Measurements from ENCODE around the gene C9orf57.
A peak's percentile ranks its signal among the peaks of the same experiment; 100 is the strongest.
"Not testable (repeated sequence)": the region's sequence is repeated elsewhere in the genome, so short reads cannot be mapped to it uniquely, and the experiment has no call there.

Gene C9orf57, protein sequence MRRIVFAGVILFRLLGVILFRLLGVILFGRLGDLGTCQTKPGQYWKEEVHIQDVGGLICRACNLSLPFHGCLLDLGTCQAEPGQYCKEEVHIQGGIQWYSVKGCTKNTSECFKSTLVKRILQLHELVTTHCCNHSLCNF

DNA sequence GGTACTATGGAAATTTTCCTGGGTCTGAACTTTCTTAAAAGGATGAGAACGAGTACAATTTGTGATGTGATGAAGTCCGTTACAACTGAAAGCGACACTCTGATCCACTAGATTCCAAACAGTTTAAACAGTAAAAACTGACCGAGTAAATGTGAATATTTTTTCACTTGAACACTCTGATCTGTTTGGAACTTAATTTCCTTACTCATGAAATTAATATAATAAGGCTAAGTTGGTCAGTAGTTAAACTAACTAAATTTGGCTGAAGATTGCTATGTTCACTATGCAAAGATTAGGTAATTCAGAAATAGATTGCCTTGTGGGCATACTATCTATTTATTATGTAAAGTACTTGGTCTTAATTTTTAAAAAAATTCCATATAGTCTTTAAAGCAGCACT, at the start of gene C9orf57:
TSS of gene C9orf57 (minus strand) at position 101 of the 400 bp plus-strand sequence. CDS start 1,282 bp downstream, outside the sequence.
- no peak for DNase-seq (ENCODE audit: low read depth)

DNA sequence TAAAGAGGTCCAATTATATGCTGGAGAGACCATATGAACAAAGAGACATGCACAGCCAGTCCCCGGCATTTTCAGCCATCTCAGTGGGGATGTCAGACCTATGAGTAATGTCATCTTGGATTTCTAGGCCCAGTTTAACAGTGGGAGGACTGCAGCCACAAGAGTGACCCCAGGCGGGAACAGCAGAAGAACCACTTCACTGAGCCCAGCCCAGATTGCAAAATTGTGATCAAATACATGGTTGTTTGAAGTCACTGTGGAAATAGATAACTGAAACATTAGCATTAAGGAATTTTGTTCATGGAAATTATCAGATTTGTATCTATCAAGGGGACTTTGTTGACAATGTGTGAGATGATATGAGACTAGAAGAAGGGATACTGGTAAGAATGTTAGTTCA, 42.1 kb upstream of the C9orf57 start:
- DNase-seq (ENCODE audit: low read depth): no peak

DNA sequence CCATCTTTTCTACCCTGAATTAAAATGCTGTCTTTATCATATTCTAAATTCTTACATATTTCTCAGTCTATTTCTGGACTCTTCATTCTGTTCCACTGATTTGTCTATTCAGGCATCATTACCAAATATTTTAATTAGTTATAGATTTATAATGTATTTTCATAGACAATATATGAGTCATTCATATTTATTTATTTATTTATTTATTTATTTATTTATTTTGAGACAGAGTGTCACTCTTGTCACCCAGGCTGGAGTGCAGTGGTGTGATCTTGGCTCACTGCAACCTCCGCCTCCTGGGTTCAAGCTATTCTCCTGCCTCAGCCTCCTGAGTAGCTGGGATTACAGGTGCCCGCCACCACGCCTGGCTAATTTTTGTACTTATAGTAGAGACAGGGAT, 35.1 kb upstream of the C9orf57 start:
- not testable (repeated sequence) for DNase-seq (ENCODE audit: low read depth)

DNA sequence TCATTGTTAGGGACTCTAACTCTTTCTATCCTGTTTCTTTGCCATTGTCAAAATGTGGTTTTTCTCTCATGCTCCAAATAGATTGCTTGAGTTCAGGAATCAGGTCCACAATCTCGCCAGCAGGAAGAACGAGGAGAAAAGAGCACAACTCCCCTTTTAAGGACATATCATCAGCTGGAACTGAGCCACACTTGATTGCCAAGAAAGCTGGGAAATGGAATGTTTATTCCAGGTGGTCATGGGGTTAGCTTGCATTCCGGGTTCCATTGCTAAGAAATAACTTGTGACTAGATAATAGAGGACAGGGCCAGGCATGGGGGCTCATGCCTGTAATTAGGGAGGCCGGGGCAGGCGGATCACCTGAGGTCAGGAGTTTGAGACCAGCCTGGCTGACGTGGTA, 32.4 kb upstream of the C9orf57 start:
- no peak for DNase-seq (ENCODE audit: low read depth)

DNA sequence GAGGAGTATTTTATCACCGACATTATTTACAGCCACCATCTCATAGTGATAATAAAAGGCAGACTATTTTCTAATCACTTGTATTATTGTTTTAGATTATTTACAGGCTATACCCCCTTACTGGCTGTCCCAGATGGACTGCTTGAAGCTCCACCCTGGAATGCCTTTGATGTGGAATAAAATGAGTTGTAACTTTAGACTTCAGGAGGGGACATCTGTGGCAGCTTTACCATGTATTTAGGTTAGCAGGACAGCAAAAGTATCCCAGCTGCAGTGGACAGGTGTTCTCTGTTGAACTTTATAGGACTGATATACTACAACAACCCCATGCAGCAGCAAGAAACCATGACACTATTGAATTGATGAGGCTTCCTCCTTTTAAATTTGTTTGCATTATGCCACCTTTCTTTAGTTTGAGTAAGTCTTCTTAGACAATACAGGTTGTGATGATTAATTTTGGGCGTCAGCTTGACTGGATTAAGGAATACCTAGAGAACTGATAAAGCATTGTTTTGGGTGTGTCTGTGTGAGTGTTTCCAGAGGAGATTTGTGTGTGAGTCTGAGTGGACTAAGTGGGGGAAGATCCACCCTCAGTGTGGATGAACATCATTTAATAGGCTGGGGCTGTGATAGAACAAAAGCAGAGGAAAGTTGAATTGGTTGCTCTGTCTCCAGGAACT, 29.2 kb upstream of the C9orf57 start:
- no peak for DNase-seq (ENCODE audit: low read depth)

DNA sequence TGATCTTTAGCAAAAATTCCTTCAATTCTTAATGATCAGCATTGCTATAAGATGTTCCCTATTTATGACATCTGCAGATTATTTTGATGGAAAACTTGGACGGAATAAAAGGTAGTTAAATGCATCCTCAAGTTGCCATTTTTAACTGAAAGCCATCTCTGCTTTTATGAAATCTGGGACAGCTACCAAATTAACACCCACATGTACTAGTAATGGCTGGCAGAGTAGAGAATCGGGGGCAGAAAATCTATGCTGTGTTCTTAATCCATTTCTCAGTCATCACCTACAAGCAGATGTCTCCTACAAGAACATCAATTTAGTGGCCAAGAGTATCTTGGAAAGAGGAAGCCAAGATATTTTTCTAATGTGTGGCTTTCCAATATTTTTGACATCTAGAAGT, 22.1 kb upstream of the C9orf57 start:
- no peak for DNase-seq (ENCODE audit: low read depth)

DNA sequence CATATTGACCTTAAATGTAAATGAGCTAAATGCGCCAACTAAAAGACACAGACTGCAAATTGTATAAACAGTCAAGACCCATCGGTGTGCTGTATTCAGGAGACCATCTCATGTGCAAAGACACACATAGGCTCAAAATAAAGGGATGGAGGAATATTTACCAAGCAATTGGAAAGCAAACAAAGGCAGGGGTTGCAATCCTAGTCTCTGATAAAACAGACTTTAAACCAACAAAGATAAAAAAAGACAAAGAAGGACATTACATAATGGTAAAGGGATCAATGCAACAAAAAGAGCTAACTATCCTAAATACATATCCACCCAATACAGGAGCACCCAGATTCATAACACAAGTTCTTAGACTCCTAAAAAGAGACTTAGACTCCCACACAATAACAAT, 14.3 kb upstream of the C9orf57 start:
- not testable (repeated sequence) for DNase-seq (ENCODE audit: low read depth)

DNA sequence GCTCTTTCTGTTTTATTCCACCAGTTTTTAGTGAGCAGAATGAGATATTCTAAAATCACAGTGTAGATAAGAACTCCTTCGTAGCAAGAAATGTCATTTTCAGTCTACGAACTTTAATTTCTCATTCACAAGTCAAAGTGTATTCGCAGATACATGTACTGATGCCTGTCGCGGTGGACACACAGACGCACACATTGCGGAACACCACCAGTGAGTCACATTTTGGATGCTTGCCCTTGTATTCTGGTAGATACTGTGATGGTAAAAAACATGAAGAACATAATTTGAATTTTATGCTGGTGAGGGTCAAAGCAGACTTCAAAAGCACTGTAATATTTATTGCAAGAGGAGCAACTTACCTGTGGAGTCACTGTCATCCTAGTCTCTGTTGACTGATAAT, 4.7 kb upstream of the C9orf57 start:
- DNase-seq (ENCODE audit: low read depth): no peak

DNA sequence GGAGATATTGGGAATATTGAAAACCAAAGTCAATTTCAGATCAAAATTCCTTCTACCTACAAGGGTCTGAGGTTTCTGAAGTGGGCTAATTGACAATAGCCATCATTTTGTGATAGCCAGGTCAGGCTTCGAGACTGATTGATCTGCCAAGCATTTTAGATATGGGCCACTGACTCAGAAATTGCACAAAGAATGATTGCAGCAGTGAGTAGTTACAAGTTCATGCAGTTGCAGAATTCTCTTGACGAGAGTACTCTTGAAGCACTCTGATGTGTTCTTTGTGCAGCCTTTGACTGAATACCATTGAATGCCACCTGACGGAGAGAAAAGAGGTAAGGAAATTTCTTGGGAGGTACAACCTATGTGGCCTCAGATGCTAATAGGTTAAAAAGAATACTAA, 8.3 kb downstream of the C9orf57 start:
- no peak for DNase-seq (ENCODE audit: low read depth)

DNA sequence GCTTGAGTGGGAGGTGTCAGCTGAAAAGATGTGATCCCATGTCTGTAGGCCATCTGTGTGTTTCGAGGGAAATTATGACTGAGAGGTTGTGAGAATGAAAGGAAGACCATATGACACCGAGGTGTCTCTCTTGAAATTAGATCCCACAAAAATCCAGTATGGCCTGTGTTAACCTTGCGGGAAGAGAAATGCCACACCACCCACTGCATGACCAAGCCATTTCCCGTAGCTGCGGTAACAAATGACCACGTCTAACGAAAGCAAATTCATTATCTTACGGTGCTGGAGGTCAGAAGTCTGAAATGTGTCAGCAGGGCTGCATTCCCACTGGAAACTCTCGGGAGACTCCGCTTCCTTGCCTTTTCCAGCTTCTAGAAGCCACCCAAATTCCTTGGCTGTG, 11.6 kb downstream of the C9orf57 start:
- DNase-seq (ENCODE audit: low read depth): no peak

DNA sequence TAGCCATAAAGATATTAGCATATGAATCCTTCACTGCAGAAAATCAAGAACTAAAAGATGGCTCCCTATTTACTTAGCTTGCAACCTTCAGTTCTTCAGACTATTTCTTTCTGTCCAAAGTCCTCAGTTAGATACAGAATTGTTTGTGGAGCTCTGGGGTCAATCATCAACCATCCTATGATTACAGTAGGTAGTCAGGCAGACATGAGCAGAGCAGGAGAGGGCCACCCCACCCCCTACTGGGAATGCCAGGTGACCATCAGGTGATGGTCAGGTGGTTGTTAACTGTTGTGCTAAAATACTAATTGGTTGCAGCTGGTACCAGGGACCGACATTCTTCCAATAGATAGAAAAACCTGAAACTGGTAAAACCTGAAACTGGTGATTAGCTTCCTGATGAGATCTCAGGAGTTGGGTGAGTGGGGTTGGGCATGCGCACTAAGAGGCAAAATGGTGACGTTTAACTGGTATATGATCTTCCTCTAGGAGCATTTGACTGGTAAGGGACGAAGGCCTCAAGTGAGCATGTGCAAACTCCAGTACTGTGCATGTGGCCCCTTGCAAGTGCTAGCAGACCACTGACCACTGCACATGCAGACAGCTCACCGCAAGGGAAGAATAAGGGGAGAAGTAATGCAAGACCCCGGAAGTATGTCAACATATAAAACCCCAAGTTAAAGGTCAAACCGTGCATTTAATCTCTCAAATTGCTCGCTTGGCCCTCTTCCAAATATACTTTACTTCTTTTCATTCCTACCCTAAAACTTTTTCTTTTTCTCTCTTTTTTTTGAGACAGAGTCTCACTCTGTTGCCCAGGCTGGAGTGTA, 13.6 kb downstream of the C9orf57 start:
- DNase-seq (ENCODE audit: low read depth): no peak

DNA sequence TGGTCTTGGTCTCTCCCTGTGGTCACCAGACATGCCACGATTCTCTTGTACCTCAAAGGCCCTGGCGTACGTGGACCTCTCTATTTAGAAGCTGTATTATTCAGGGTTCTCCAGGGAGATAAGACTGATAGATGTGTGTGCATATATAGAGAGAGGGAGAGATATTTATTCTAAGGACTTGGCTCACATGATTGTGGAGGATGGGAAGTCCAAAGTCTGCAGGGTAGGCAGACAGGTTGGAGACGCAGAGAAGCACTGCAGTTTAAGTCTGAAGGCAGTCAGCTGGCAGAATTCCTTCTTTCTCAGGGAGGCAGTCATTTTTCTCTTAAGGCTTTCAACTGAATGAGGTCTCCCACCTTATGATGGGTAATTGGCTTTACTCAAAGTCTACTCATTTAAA, 16.3 kb downstream of the C9orf57 start:
- DNase-seq (ENCODE audit: low read depth): no peak

DNA sequence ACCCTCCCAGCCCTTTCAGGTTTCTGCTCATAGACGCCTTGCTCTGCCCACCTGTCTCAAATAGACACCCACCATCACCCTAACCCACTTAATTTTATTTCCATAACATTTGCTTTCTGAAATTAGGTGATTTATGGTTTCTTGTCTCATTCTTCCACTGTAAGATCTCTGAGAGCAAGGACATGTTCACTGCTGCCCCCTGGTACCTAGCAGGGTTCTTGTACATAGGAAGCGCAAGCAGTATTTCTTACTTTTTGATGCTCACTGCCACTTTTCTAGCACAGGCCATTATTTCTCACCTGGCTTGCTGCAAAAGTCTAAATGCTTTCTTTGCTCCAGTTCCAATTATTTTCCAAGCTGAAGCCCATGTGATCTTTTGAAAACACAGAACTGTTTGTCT, 16.8 kb downstream of the C9orf57 start:
- no peak for DNase-seq (ENCODE audit: low read depth)

DNA sequence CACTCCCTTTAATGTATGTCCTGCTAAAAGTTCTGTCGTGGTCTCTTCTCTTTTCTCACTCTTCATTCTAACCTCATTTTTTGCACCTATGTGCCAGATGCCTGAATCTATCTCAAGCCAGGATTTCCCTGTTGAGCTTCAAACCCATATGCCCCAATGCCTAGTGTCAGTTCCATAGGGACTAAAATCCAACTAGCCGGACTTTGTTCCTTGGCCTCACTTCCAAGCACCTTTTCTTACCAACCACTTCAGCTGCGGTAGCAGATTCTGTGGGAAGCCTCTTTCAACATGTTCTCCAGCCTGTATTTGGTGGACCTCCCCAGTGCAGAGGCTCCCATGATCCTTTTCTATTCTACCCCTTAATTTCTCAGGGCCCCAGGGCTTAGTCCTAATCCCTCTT, 17.5 kb downstream of the C9orf57 start:
- DNase-seq (ENCODE audit: low read depth): no peak

DNA sequence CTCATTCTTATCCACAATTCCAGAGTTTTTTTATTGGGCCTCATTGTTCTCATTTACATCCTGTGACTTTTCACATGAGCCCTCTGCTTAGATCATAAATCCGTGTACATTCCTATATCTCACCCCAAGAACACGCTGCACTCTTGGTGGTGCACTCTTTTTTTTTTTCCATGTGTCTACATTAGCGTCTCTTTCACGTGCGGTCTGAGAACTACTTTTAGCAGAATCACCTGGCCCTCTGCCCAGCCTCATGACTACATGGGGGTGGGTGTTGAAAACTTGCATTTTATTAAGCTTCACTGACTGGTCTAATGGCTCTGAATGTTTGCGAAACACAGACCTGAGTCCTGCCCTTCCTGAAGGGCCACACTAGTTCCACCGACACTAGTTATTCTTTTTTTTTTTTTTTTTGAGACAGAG, 18.6 kb downstream of the C9orf57 start:
- no peak for DNase-seq (ENCODE audit: low read depth)

DNA sequence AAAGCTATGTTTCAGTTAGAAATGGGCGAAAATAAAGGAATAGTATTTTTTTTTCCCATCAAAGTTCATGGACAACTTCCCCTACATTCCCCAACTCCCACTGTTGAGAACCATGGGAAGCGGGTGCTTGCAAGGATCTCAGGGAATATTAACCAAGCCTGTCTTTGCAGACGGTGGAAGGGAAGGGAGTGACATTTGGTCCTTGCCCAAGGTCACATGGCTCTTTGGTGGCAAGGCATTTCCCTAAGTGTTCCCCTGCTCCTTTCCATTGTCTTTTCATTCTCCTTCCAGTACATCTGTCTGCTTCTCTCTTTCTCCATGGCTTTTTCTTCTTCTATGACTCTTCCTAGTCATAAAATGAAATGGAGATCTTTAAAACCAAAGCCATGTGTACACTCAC, 19.0 kb downstream of the C9orf57 start:
- no peak for DNase-seq (ENCODE audit: low read depth)

DNA sequence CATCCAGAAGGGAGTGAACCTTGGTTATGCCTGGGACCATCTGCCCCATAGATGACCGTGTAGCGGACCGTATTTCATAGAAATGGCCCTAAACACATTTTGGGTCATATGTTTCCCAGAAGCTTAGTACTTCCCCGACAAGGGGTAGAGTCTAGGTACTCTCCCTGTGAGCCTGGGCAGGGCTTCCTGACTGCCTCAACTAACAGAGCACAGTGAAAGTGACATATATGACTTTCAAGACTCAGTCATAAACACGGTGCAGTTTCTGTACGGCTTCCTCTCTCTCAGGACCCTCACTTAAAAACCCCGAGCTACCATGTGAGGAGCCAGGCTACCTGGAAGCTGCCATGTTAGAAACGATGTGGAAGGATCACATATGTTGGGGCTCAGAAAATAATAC, 20.9 kb downstream of the C9orf57 start:
- no peak for DNase-seq (ENCODE audit: low read depth)

DNA sequence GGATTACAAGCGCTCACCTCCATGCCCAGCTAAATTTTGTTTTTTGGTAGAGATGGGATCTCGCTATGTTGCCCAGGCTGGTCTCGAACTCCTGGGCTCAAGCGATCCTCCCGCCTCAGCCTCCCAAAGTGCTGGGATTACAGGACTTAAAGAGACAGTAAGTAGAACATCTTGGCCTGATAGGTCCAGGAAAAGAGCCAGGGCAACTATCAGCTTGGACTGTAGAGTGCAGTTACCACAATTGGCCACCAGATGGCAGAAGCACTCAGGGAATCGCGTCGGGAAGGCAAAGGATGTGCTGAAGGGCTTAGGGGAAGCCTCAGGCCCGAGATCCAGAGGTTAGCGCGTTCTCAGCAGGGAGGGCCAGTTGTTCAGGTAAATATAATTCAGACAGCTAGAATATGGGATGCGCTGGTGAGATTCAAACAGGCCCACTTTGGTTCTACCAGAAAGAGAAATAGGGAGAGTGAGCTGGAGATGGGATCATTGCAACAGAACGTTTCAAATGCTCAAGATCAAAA, 21.5 kb downstream of the C9orf57 start:
- DNase-seq (ENCODE audit: low read depth): peak; percentile 55

DNA sequence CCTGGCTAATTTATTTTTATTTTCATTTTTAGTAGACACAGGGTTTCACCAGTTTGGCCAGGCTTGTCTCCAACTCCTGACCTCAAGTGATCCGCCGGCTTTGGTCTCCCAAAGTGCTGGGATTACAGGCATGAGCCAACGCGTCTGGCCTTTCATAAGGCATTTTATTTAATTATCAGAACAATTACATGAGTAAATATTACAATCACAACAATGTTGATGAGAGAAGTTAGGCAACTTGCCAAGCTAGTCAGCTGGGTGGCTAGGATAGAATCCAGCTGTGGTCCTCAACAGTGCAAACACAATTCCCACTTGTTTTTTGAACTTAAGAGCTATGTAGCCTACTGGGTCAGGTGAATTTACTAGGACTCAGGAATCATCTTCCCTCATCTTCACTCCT, 22.0 kb downstream of the C9orf57 start:
- DNase-seq (ENCODE audit: low read depth): no peak

DNA sequence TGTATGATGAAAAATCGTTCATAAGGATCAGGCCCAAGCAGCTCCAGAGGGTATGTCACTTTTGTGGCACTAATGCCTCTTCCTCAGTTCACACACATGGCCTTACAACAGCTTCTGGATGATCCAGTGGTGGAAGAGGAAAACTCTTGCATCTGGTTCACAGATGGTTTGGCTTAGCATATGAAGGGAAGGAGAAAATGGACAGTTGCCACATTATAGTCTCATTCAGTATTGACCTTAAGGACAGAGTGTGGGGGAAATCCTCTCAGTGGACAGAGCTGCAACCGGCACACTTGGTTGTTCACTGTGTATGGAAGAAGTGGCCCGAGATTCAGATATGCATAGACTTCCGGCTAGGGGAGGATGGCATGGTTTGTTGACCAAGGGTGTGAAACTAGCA, 22.8 kb downstream of the C9orf57 start:
- DNase-seq (ENCODE audit: low read depth): no peak

DNA sequence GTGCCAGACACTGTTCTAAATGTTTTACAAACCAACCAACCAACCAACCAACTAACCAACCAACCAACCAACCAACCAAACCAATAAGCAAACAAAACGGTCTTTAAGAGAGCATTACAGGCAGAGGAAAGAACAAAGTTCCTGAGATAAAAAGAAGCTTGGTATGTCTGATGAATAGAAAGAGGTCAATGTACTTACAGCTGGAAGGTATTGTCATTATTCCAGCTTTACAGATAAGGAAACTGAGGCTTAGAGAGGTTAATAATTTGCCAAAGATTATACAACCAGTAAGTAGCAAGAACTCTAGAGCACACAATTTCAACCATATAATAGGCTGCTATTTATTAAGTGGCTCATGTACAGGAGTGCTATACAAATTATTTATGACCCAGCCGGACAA, 29.6 kb downstream of the C9orf57 start:
- no peak for DNase-seq (ENCODE audit: low read depth)

DNA sequence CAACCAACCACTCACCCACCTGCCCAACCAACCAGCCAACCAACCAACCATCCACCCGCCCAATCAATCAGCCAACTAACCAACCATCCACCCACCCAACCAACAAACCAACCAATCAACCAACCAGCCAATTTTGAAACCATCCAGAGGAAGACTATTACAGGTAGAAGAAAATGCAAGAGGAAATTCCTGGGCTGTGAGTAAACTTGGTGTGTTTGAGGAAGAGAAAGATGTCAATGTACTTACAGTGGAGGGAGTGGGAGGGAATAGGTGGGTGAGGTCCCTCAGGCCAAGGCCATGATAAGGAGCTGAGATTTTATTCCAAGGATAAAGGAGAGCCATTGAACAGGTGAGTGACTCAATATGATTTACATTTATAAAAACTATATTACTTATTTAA, 30.4 kb downstream of the C9orf57 start:
- no peak for DNase-seq (ENCODE audit: low read depth)

DNA sequence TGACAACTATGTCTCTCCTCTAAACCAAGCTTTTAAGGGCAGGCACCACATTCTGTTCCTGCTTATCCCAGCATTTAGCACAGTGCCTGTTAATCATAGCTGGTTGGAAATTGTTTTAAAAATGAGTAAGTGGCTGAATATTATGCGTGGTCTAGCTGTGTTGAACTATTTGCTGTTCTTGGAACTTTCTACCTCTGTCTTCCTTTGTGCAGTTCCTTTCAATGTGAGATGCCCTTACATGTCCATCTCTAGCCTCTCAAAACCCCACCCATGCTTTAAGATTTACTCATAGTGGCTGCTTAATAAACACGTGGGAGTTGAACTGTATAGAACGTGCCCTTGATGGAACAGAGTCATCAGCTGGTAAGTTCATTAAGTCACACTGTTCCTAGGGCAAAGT, 34.5 kb downstream of the C9orf57 start:
- no peak for DNase-seq (ENCODE audit: low read depth)
